ENCODE data around the gene MYOD1.

MYOD1 gene

DNA sequence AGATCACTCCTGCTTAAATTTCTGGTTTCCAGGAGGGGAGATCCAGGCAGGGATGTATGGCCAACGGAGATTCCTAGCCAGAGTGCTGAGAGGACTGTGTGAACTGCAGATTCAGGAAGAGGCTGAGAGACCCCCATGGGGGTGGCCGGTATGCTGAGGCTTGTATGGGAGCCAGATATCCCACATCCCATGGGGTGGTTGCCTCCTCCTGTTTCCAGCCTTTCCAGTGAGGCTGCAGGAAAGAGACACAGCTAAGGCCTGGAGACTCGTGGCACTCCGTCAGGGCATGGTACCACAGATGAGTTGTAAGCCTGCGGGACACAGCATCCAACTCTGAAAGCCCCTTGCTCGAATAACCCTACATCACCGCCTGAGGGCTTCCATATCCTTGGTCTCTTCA lies 1.4 kb upstream of the MYOD1 start:
- peaks cover 70% of the 10 kb centered on the region for H3K27me3 ChIP-seq (replicated peaks)
- TF ChIP-seq CTCF (IDR thresholded peaks at IDR 0.05; ENCODE audit: low read depth, low read length, missing control alignments): no peak
- H3K4me3 ChIP-seq (ENCODE audit: low read depth, low read length): no peak overlapping the region
- in situ Hi-C loops (cut with HindIII; ENCODE audit: low pct_ligation_motif_present, low sequenced_read_pairs): no loop called here
- H3K36me3 ChIP-seq (replicated peaks): no peaks in the 10 kb centered on the region
- H3K27ac ChIP-seq: no peak overlapping the region
- no peak for DNase-seq

DNA sequence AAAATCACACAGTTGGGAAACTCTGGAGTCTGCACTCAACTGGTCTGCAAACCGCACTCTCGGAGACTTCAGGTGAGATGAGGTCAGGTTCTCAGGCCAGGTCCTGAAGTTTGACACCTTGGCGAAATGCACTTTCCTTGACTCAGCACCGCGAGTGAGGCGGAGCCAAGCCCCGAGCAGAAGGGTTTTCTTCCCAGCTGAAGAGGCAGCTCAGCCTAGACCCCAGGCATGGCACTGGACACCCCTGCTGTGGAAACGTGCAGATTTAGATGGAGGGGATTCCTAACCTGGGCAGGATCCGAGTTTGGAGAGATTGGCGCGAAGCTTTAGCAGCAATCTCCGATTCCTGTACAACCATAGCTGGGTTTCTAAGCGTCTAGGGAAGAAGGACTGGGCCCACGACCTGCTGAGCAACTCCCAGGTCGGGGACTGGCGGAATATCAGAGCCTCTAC lies 835 bp upstream of the MYOD1 start:
- no peak for TF ChIP-seq CTCF (IDR thresholded peaks at IDR 0.05; ENCODE audit: low read depth, low read length, missing control alignments)
- no peaks in the 10 kb centered on the region for H3K36me3 ChIP-seq (replicated peaks)
- H3K27me3 ChIP-seq (replicated peaks): peaks cover 71% of the 10 kb centered on the region
- H3K4me3 ChIP-seq (ENCODE audit: low read depth, low read length): no peak overlapping the region
- in situ Hi-C loops (cut with HindIII; ENCODE audit: low pct_ligation_motif_present, low sequenced_read_pairs): no loop called here
- DNase-seq: no peak
- H3K27ac ChIP-seq: no peak overlapping the region

DNA sequence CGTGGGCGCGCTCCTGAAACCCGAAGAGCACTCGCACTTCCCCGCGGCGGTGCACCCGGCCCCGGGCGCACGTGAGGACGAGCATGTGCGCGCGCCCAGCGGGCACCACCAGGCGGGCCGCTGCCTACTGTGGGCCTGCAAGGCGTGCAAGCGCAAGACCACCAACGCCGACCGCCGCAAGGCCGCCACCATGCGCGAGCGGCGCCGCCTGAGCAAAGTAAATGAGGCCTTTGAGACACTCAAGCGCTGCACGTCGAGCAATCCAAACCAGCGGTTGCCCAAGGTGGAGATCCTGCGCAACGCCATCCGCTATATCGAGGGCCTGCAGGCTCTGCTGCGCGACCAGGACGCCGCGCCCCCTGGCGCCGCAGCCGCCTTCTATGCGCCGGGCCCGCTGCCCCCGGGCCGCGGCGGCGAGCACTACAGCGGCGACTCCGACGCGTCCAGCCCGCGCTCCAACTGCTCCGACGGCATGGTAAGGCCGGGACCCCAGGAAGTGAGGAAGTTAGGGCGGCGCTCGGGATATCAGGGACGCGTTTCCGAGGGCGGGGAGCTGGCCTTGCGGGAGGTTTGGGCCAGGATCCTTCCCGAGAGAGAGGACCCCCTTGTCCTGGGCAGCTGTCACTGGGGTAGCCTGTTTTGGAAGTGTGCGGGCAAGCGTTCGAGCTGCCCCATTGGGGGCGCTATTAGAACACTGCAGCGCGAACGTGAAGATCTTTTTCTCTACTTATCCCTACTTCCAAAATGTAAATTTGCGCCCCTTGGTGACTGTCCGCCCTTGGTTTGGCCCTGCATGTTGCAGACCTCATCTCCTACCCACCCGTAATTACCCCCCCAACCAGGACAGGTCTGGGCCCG lies 796 bp downstream of the MYOD1 start:
- Histone ChIP-seq H3K36me3 (replicated peaks) (no peaks in the 10 kb centered on the region), H3K27me3 (replicated peaks) (peaks cover 73% of the 10 kb centered on the region), H3K4me3 (ENCODE audit: low read depth, low read length) (no peak overlapping the region), H3K27ac (no peak overlapping the region)
- no peak for DNase-seq
- in situ Hi-C loops (cut with HindIII; ENCODE audit: low pct_ligation_motif_present, low sequenced_read_pairs): no loop called here
- peak; percentile 15 for TF ChIP-seq CTCF (IDR thresholded peaks at IDR 0.05; ENCODE audit: low read depth, low read length, missing control alignments)

DNA sequence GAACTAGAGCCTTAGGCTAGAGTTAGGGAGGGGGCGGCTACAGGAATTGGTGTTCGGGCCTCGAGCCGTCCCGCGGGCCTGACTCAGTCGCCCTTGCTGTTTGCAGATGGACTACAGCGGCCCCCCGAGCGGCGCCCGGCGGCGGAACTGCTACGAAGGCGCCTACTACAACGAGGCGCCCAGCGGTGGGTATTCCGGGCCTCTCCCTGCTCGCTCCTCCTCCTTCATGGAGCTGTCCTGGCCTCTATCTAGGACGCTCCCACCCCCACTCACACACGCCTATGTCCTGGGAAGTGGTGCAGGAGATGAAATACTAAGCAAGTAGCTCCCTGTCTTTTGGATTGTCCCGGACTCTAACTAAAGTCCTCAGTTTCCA lies 1.4 kb downstream of the MYOD1 start:
- H3K27me3 ChIP-seq (replicated peaks): peaks cover 74% of the 10 kb centered on the region
- in situ Hi-C loops (cut with HindIII; ENCODE audit: low pct_ligation_motif_present, low sequenced_read_pairs): no loop called here
- no peaks in the 10 kb centered on the region for H3K36me3 ChIP-seq (replicated peaks)
- H3K4me3 ChIP-seq (ENCODE audit: low read depth, low read length): no peak overlapping the region
- H3K27ac ChIP-seq: no peak overlapping the region
- DNase-seq: no peak
- peak; percentile 8 for TF ChIP-seq CTCF (IDR thresholded peaks at IDR 0.05; ENCODE audit: low read depth, low read length, missing control alignments)

GRCh38 chr11:17721242-17721999 lies 2.0 kb downstream of the MYOD1 start:
- in situ Hi-C loops (cut with HindIII; ENCODE audit: low pct_ligation_motif_present, low sequenced_read_pairs): no loop called here
- Histone ChIP-seq H3K36me3 (replicated peaks) (no peaks in the 10 kb centered on the region), H3K4me3 (ENCODE audit: low read depth, low read length) (no peak overlapping the region), H3K27ac (no peak overlapping the region), H3K27me3 (replicated peaks) (peaks cover 73% of the 10 kb centered on the region)
- DNase-seq: no peak
- TF ChIP-seq CTCF (IDR thresholded peaks at IDR 0.05; ENCODE audit: low read depth, low read length, missing control alignments): no peak
